ENCODE measurements around the gene MED23. TPM values are rescaled to one million over a fixed set of nuclear protein-coding genes. Genes with fewer than 3 reads are reported as not detected.

The MED23 gene
- total RNA-seq, 1 donor from 2014 or later = 35.0 TPM

GRCh38 chr6:131641554-131641953, 13.5 kb upstream of the MED23 start:
- H3K36me3 ChIP-seq (ENCODE audit: control insufficient read depth in 3 of 3, insufficient read depth in 3 of 3, low read length in 3 of 3) = no peaks in the 10 kb centered on the region
- H3K4me3 ChIP-seq (ENCODE audit: low read length in 3 of 3) = no peak overlapping the region
- no peak overlapping the region for H3K9ac ChIP-seq (ENCODE audit: low read depth in 1 of 3, low read length in 3 of 3)
- H3K27ac ChIP-seq (ENCODE audit: low read depth, low read length) = no peak overlapping the region
- H3K4me1 ChIP-seq (ENCODE audit: control insufficient read depth in 3 of 3, insufficient read depth in 3 of 3, low read length in 3 of 3) = no peaks in the 10 kb centered on the region
- H3K9me3 ChIP-seq (ENCODE audit: control insufficient read depth in 3 of 3, low read length in 3 of 3) = no peaks in the 10 kb centered on the region
- no peaks in the 10 kb centered on the region for H3K27me3 ChIP-seq (ENCODE audit: control insufficient read depth in 3 of 3, insufficient read depth in 3 of 3, low read length in 3 of 3)

- Histone ChIP-seq H3K4me1 (ENCODE audit: control insufficient read depth in 3 of 3, insufficient read depth in 3 of 3, low read length in 3 of 3) (no peaks in the 10 kb centered on the region), H3K9ac (ENCODE audit: low read depth in 1 of 3, low read length in 3 of 3) (no peak overlapping the region), H3K4me3 (ENCODE audit: low read length in 3 of 3) (no peak overlapping the region), H3K9me3 (ENCODE audit: control insufficient read depth in 3 of 3, low read length in 3 of 3) (no peaks in the 10 kb centered on the region), H3K27me3 (ENCODE audit: control insufficient read depth in 3 of 3, insufficient read depth in 3 of 3, low read length in 3 of 3) (no peaks in the 10 kb centered on the region), H3K36me3 (ENCODE audit: control insufficient read depth in 3 of 3, insufficient read depth in 3 of 3, low read length in 3 of 3) (no peaks in the 10 kb centered on the region), H3K27ac (ENCODE audit: low read depth, low read length) (no peak overlapping the region)
Observed at GRCh38 chr6:131640576-131640975, 12.5 kb upstream of the MED23 start.

DNA sequence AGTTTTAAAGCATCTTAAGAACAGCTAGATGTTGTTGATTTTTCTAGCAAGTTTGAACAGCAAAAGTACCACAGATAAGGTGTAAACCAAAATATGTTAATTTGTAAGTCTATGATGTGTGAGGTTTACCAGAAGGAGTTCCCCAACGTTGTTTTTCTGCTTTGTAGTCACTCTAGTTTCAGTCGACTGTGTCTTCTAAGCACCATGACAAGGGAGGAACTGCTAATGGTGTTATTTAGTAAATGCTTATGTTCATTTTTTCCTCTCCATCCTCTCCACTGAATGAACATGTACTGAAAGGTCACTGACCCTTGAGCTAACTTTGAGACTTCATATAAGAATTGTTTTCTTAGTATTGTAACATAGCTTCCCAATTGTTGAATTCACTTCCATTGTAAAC, 12.1 kb upstream of the MED23 start:
- Histone ChIP-seq H3K4me3 (ENCODE audit: low read length in 3 of 3) (no peak overlapping the region), H3K27me3 (ENCODE audit: control insufficient read depth in 3 of 3, insufficient read depth in 3 of 3, low read length in 3 of 3) (no peaks in the 10 kb centered on the region), H3K9me3 (ENCODE audit: control insufficient read depth in 3 of 3, low read length in 3 of 3) (no peaks in the 10 kb centered on the region), H3K4me1 (ENCODE audit: control insufficient read depth in 3 of 3, insufficient read depth in 3 of 3, low read length in 3 of 3) (no peaks in the 10 kb centered on the region), H3K27ac (ENCODE audit: low read depth, low read length) (no peak overlapping the region), H3K36me3 (ENCODE audit: control insufficient read depth in 3 of 3, insufficient read depth in 3 of 3, low read length in 3 of 3) (no peaks in the 10 kb centered on the region), H3K9ac (ENCODE audit: low read depth in 1 of 3, low read length in 3 of 3) (no peak overlapping the region)

GRCh38 chr6:131638013-131638412, 10.0 kb upstream of the MED23 start:
- no peak overlapping the region for H3K4me3 ChIP-seq (ENCODE audit: low read length in 3 of 3)
- no peak overlapping the region for H3K9ac ChIP-seq (ENCODE audit: low read depth in 1 of 3, low read length in 3 of 3)
- H3K9me3 ChIP-seq (ENCODE audit: control insufficient read depth in 3 of 3, low read length in 3 of 3) = no peaks in the 10 kb centered on the region
- no peak overlapping the region for H3K27ac ChIP-seq (ENCODE audit: low read depth, low read length)
- H3K36me3 ChIP-seq (ENCODE audit: control insufficient read depth in 3 of 3, insufficient read depth in 3 of 3, low read length in 3 of 3) = no peaks in the 10 kb centered on the region
- H3K4me1 ChIP-seq (ENCODE audit: control insufficient read depth in 3 of 3, insufficient read depth in 3 of 3, low read length in 3 of 3) = no peaks in the 10 kb centered on the region
- no peaks in the 10 kb centered on the region for H3K27me3 ChIP-seq (ENCODE audit: control insufficient read depth in 3 of 3, insufficient read depth in 3 of 3, low read length in 3 of 3)

DNA sequence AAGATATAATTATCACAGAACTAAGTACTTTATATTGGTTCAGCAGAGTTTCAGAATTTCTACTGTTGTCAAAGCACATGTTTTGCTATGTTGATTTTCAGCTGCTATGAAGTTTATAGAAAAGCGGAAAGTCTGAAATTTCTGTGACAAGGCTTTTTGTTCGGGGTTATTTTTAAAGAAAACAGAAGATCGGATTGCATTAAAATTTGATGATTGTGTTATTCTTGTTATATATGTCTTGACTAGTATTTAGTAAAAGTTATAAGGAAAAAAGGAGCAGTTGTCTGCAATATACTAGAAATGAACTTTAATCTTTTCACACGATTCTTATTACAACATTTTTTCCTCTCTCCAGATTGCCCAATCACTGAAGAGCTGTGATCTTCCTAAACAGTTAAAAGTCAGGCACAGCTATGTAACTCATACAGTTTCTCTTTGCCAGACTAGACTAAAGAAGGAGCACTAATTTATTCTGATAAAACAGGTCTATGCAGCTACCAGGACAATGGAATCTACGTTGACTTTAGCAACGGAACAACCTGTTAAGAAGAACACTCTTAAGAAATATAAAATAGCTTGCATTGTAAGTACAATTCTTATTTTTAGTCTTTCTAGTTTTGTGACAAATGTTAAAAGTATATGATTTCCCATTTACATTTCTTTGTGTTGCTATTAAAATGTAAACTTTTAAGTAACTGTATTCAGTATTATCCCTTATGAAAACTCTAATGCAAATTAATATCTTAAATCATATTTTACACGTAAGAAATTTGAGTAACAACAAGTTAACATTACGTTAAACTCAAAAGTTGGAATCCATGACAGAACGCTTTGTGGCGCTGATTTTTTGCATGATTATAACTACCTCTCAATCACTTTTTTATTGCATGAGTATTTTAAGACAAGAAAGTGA, 9.1 kb upstream of the MED23 start, which contains the start of gene ENPP3:
ENPP3 (plus strand) TSS at position 423 of the 913 bp plus-strand sequence; CDS start at position 506, 83 bp downstream.
- H3K4me1 ChIP-seq (ENCODE audit: control insufficient read depth in 3 of 3, insufficient read depth in 3 of 3, low read length in 3 of 3) = no peaks in the 10 kb centered on the region
- no peak within 1 kb of the TSS for H3K4me3 ChIP-seq (ENCODE audit: low read length in 3 of 3)
- H3K9me3 ChIP-seq (ENCODE audit: control insufficient read depth in 3 of 3, low read length in 3 of 3) = no peaks in the 10 kb centered on the region
- H3K9ac ChIP-seq (ENCODE audit: low read depth in 1 of 3, low read length in 3 of 3) = no peak within 1 kb of the TSS
- H3K27ac ChIP-seq (ENCODE audit: low read depth, low read length) = no peak within 1 kb of the TSS
- no peaks in the 10 kb centered on the region for H3K36me3 ChIP-seq (ENCODE audit: control insufficient read depth in 3 of 3, insufficient read depth in 3 of 3, low read length in 3 of 3)
- H3K27me3 ChIP-seq (ENCODE audit: control insufficient read depth in 3 of 3, insufficient read depth in 3 of 3, low read length in 3 of 3) = no peaks in the 10 kb centered on the region

- no peak overlapping the region for H3K4me3 ChIP-seq (ENCODE audit: low read length in 3 of 3)
- no peaks in the 10 kb centered on the region for H3K4me1 ChIP-seq (ENCODE audit: control insufficient read depth in 3 of 3, insufficient read depth in 3 of 3, low read length in 3 of 3)
- no peaks in the 10 kb centered on the region for H3K9me3 ChIP-seq (ENCODE audit: control insufficient read depth in 3 of 3, low read length in 3 of 3)
- H3K9ac ChIP-seq (ENCODE audit: low read depth in 1 of 3, low read length in 3 of 3) = no peak overlapping the region
- no peak overlapping the region for H3K27ac ChIP-seq (ENCODE audit: low read depth, low read length)
- H3K27me3 ChIP-seq (ENCODE audit: control insufficient read depth in 3 of 3, insufficient read depth in 3 of 3, low read length in 3 of 3) = no peaks in the 10 kb centered on the region
- no peaks in the 10 kb centered on the region for H3K36me3 ChIP-seq (ENCODE audit: control insufficient read depth in 3 of 3, insufficient read depth in 3 of 3, low read length in 3 of 3)
Observed at GRCh38 chr6:131635384-131636340, 7.6 kb upstream of the MED23 start.

DNA sequence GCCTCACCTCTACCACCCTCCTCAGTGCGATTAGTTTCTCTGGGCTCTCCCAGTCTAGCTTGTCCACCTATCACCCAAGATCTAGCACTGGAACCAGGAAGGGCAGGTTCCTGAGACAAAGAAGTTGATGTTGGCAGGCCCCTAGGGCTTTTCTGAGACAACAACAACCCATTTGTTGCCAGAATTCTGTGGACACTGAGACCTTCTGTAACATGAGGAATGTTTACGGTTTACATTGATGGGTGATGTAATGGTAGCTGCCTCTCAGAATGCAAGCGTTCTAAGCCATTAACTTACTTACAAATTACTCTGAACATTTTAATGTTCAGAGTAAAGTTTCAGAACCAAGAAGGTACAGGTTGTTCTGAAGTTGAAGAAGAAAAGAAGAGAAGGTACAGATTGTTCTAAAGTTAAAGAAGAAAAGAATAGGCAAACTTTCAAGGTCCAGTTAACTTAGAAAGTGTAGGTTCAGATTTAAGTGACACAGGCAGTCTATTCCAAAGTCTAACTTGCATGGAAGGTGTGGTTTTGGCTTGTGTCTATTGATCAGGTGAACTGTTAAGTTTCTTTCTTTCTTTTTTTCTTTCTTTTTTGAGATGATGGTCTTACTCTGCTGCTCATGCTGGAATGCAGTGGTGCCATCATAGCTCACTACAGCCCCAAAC, 3.7 kb upstream of the MED23 start:
- H3K9me3 ChIP-seq (ENCODE audit: control insufficient read depth in 3 of 3, low read length in 3 of 3) = no peaks in the 10 kb centered on the region
- H3K4me1 ChIP-seq (ENCODE audit: control insufficient read depth in 3 of 3, insufficient read depth in 3 of 3, low read length in 3 of 3) = peaks cover 5 to 8% (median 7%) of the 10 kb centered on the region in 3 donors

DNA sequence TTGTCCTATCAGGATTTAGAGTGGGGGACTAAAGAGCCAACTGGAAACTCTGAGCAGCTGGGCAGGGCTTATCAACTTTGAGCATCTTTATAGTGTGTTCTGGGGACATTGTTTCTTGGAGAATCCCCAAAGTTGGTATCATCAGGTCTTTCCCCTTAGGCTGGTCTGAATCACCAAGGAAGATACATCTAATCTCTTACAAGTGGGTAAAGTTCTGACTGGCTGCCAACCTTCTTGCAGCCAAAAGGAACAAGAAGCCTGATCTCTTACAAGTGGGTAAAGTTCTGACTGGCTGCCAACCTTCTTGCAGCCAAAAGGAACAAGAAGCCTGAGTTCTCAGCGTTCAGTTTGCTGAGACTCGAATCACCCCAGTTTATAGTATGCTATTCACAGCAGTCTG, 1.6 kb upstream of the MED23 start:
- Histone ChIP-seq H3K9me3 (ENCODE audit: control insufficient read depth in 3 of 3, low read length in 3 of 3) (no peaks in the 10 kb centered on the region), H3K4me1 (ENCODE audit: control insufficient read depth in 3 of 3, insufficient read depth in 3 of 3, low read length in 3 of 3) (peaks cover 5 to 8% (median 7%) of the 10 kb centered on the region in 3 donors), H3K27ac (ENCODE audit: low read depth, low read length) (no peak overlapping the region), H3K9ac (ENCODE audit: low read depth in 1 of 3, low read length in 3 of 3) (no peak overlapping the region), H3K27me3 (ENCODE audit: control insufficient read depth in 3 of 3, insufficient read depth in 3 of 3, low read length in 3 of 3) (no peaks in the 10 kb centered on the region), H3K4me3 (ENCODE audit: low read length in 3 of 3) (no peak overlapping the region), H3K36me3 (ENCODE audit: control insufficient read depth in 3 of 3, insufficient read depth in 3 of 3, low read length in 3 of 3) (peaks cover 0 to 8% (median 4%) of the 10 kb centered on the region in 3 donors)

More for the DNA sequence above, 3.7 kb upstream of the MED23 start:
- Histone ChIP-seq H3K4me3 (ENCODE audit: low read length in 3 of 3) (no peak overlapping the region), H3K27ac (ENCODE audit: low read depth, low read length) (no peak overlapping the region), H3K27me3 (ENCODE audit: control insufficient read depth in 3 of 3, insufficient read depth in 3 of 3, low read length in 3 of 3) (no peaks in the 10 kb centered on the region), H3K36me3 (ENCODE audit: control insufficient read depth in 3 of 3, insufficient read depth in 3 of 3, low read length in 3 of 3) (no peaks in the 10 kb centered on the region), H3K9ac (ENCODE audit: low read depth in 1 of 3, low read length in 3 of 3) (no peak overlapping the region)

GRCh38 chr6:131628726-131629125, 684 bp upstream of the MED23 start:
- H3K27me3 ChIP-seq (ENCODE audit: control insufficient read depth in 3 of 3, insufficient read depth in 3 of 3, low read length in 3 of 3) = no peaks in the 10 kb centered on the region
- H3K36me3 ChIP-seq (ENCODE audit: control insufficient read depth in 3 of 3, insufficient read depth in 3 of 3, low read length in 3 of 3) = peaks cover 5 to 17% (median 13%) of the 10 kb centered on the region in 3 donors
- H3K9ac ChIP-seq (ENCODE audit: low read depth in 1 of 3, low read length in 3 of 3) = peak overlapping the region; percentile 81 to 92 (median 87)
- H3K4me1 ChIP-seq (ENCODE audit: control insufficient read depth in 3 of 3, insufficient read depth in 3 of 3, low read length in 3 of 3) = peaks cover 5 to 8% (median 7%) of the 10 kb centered on the region in 3 donors
- H3K4me3 ChIP-seq (ENCODE audit: low read length in 3 of 3) = peak overlapping the region; percentile 82 to 91 (median 89)
- no peaks in the 10 kb centered on the region for H3K9me3 ChIP-seq (ENCODE audit: control insufficient read depth in 3 of 3, low read length in 3 of 3)
- no peak overlapping the region for H3K27ac ChIP-seq (ENCODE audit: low read depth, low read length)

Data from skeletal muscle tissue (tissue), 4 donors.